MM.1S (cell line): ENCODE measurements around the gene ADM5.

ENCODE experiments used
- DNase-seq: peaks from one replicate; pipeline ENCODE4 v3.0.0-alpha.2; 2015
- H2AFZ ChIP-seq: fragments of 300-600 bp; sonication (generic); 2 replicates; pipeline ENCODE4 v1.6.0; 2016; ENCODE audit warnings: antibody characterized with exemption, low read length
- H3F3A ChIP-seq: fragments of 300-600 bp; sonication (generic); 2 replicates; pipeline ENCODE4 v1.6.1; 2016; ENCODE audit warnings: mild to moderate bottlenecking, antibody characterized with exemption, low read length, moderate library complexity, mixed read lengths; ENCODE audit not compliant: insufficient read depth
- H3K27ac ChIP-seq: fragments of 300-600 bp; sonication (generic); 2 replicates; pipeline ENCODE4 v1.5.1; 2016; ENCODE audit warnings: mild to moderate bottlenecking, low read length
- H3K27me3 ChIP-seq: fragments of 300-600 bp; sonication (generic); replicated peaks from 2 replicates; pipeline ENCODE4 v1.6.0; 2016; ENCODE audit warnings: low read length; ENCODE audit not compliant: insufficient read depth
- H3K36me3 ChIP-seq: fragments of 300-600 bp; sonication (generic); replicated peaks from 2 replicates; pipeline ENCODE4 v1.6.1; 2016; ENCODE audit warnings: mild to moderate bottlenecking, low read length, mixed read lengths; ENCODE audit not compliant: insufficient read depth
- H3K4me1 ChIP-seq: fragments of 300-600 bp; sonication (generic); 2 replicates; pipeline ENCODE4 v1.6.1; 2016; ENCODE audit warnings: low read length, mixed read lengths
- H3K4me2 ChIP-seq: fragments of 300-600 bp; sonication (generic); 2 replicates; pipeline ENCODE4 v1.6.0; 2016; ENCODE audit warnings: low read depth, low read length
- H3K4me3 ChIP-seq: fragments of 300-600 bp; sonication (generic); 2 replicates; pipeline ENCODE4 v1.5.1; 2016; ENCODE audit warnings: low read length, mixed read lengths
- H3K79me2 ChIP-seq: fragments of 300-600 bp; sonication (generic); 2 replicates; pipeline ENCODE4 v1.6.1; 2016; ENCODE audit warnings: mixed run types, low read length, mixed read lengths
- H3K9ac ChIP-seq: fragments of 300-600 bp; sonication (generic); 2 replicates; pipeline ENCODE4 v1.6.1; 2016; ENCODE audit warnings: low read length, mixed read lengths
- H3K9me2 ChIP-seq: fragments of 300-600 bp; sonication (generic); replicated peaks from 2 replicates; pipeline ENCODE4 v1.6.1; 2016; ENCODE audit warnings: mild to moderate bottlenecking, low read length, mixed read lengths; ENCODE audit not compliant: insufficient read depth
- H3K9me3 ChIP-seq: fragments of 300-600 bp; sonication (generic); replicated peaks from 2 replicates; pipeline ENCODE4 v1.6.1; 2016; ENCODE audit warnings: mild to moderate bottlenecking, low read length, mixed read lengths; ENCODE audit not compliant: insufficient read depth
- H4K20me1 ChIP-seq: fragments of 300-600 bp; sonication (generic); 2 replicates; pipeline ENCODE4 v1.6.1; 2016; ENCODE audit warnings: mild to moderate bottlenecking, low read length, moderate library complexity, mixed read lengths; ENCODE audit not compliant: insufficient read depth
- CTCF ChIP-seq: fragments of 300-600 bp; sonication (generic); IDR thresholded peaks from 2 replicates; pipeline ENCODE4 v1.5.1; 2016; ENCODE audit warnings: antibody characterized with exemption, low read length, mixed read lengths
- EZH2 ChIP-seq: fragments of 300-600 bp; sonication (generic); optimal IDR thresholded peaks from 2 replicates; pipeline ENCODE3; 2017; ENCODE audit warnings: low read depth, mild to moderate bottlenecking, antibody characterized with exemption, low read length, mixed read lengths
- EZH2phosphoT487 ChIP-seq: fragments of 300-600 bp; sonication (generic); IDR thresholded peaks from 2 replicates; pipeline ENCODE4 v1.6.1; 2018; ENCODE audit warnings: antibody characterized with exemption, low read length

Gene ADM5

GRCh38 chr19:49672131-49672919 is 17.1 kb upstream of the ADM5 start:
- peak overlapping the region; percentile 24; the same call in 1 of the 2 replicates for H3K27ac ChIP-seq
- H3K9ac ChIP-seq, result peak overlapping the region; percentile 22; the same call in 1 of the 2 replicates
- no peaks in the 10 kb centered on the region for H4K20me1 ChIP-seq
- no peaks in the 10 kb centered on the region for H3K9me2 ChIP-seq
- peaks cover 11% of the 10 kb centered on the region for H3K79me2 ChIP-seq
- DNase-seq, result peak; percentile 80
- H3K4me2 ChIP-seq, result peak overlapping the region; percentile 74; the same call in 1 of the 2 replicates
- H2AFZ ChIP-seq, result peak overlapping the region; percentile 56
- no peaks in the 10 kb centered on the region for H3K27me3 ChIP-seq
- no peaks in the 10 kb centered on the region for H3K36me3 ChIP-seq
- H3K4me1 ChIP-seq, result peaks cover 11% of the 10 kb centered on the region
- TF ChIP-seq EZH2 (no peak), CTCF (peak; percentile 95)
- H3K9me3 ChIP-seq, result no peaks in the 10 kb centered on the region
- peaks cover 32% of the 10 kb centered on the region for H3F3A ChIP-seq
- 0 out of 2 replicates have a peak overlapping the region, but pooled peaks have one; percentile 23 for H3K4me3 ChIP-seq

GRCh38 chr19:49676136-49676783 is 13.1 kb upstream of the ADM5 start:
- TF ChIP-seq EZH2phosphoT487 (no peak), CTCF (no peak), EZH2 (no peak)
- H3F3A ChIP-seq, result peaks cover 58% of the 10 kb centered on the region
- no peaks in the 10 kb centered on the region for H3K9me3 ChIP-seq
- peak; percentile 87 for DNase-seq
- H3K4me1 ChIP-seq, result peaks cover 24% of the 10 kb centered on the region
- peak overlapping the region; percentile 53 for H2AFZ ChIP-seq
- peaks cover 9% of the 10 kb centered on the region; the same call in 1 of the 2 replicates for H4K20me1 ChIP-seq
- H3K27ac ChIP-seq, result peak overlapping the region; percentile 96
- H3K9ac ChIP-seq, result peak overlapping the region; percentile 90
- no peaks in the 10 kb centered on the region for H3K9me2 ChIP-seq
- peak overlapping the region; percentile 74 for H3K4me2 ChIP-seq
- H3K27me3 ChIP-seq, result no peaks in the 10 kb centered on the region
- peak overlapping the region; percentile 65 for H3K4me3 ChIP-seq
- peaks cover 43% of the 10 kb centered on the region for H3K79me2 ChIP-seq
- no peaks in the 10 kb centered on the region for H3K36me3 ChIP-seq

DNA sequence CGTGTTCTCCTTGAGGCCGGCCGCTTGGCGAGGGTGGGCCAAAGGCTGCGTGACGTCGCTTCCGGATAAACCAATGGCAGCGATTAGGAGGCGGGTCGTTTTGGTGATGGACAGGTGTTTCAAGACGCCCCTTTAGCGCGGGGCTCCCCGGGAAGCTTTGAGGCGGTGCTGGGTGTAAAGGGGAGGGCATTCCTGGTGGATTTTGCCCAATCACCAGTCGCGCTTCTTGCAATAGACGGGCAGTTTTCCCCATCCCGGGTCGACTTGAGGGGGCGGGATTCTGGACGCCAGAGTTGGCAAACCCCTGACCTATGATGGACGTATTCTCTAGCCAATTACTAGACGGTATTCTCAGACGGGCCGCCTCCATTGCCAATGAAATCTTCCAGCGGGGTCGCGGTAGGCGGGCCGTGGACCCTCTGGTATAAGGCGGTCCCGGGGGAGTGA is 12.6 kb upstream of the ADM5 start:
- peak overlapping the region; percentile 100 for H3K9ac ChIP-seq
- H3K9me2 ChIP-seq, result no peaks in the 10 kb centered on the region
- no peaks in the 10 kb centered on the region for H3K27me3 ChIP-seq
- peak; percentile 99 for DNase-seq
- H3K27ac ChIP-seq, result peak overlapping the region; percentile 96
- TF ChIP-seq EZH2 (no peak), EZH2phosphoT487 (no peak), CTCF (no peak)
- H2AFZ ChIP-seq, result peak overlapping the region; percentile 59
- H3K36me3 ChIP-seq, result peaks cover 2% of the 10 kb centered on the region; the same call in 1 of the 2 replicates
- peaks cover 9% of the 10 kb centered on the region; the same call in 1 of the 2 replicates for H4K20me1 ChIP-seq
- peak overlapping the region; percentile 74; the same call in 1 of the 2 replicates for H3K4me2 ChIP-seq
- no peaks in the 10 kb centered on the region for H3K9me3 ChIP-seq
- peaks cover 46% of the 10 kb centered on the region for H3K79me2 ChIP-seq
- H3K4me3 ChIP-seq, result peak overlapping the region; percentile 99
- H3K4me1 ChIP-seq, result peaks cover 21% of the 10 kb centered on the region
- H3F3A ChIP-seq, result peaks cover 57% of the 10 kb centered on the region
